SU-DHL-6 (cell line): ENCODE data around the gene RMND5B.

Experiments used
- H2AFZ ChIP-seq: fragments of 200-600 bp; sonication (generic); 2 replicates; pipeline ENCODE4 v1.6.1; 2014; ENCODE audit warnings: low read depth, mild to moderate bottlenecking, moderate library complexity, mixed read lengths, antibody characterized with exemption, low read length; ENCODE audit not compliant: severe bottlenecking
- H3F3A ChIP-seq: fragments of 200-600 bp; shearing (Covaris generic); 2 replicates; pipeline ENCODE4 v1.6.0; 2016; ENCODE audit warnings: antibody characterized with exemption, mild to moderate bottlenecking; ENCODE audit not compliant: insufficient read depth
- H3K27ac ChIP-seq: fragments of 200-600 bp; sonication (generic); 2 replicates; pipeline ENCODE4 v1.5.1; 2016; ENCODE audit warnings: low read depth, mild to moderate bottlenecking, low read length, moderate library complexity, mixed read lengths
- H3K27me3 ChIP-seq: fragments of 200-600 bp; sonication (generic), shearing (Covaris generic); 2 replicates; pipeline ENCODE4 v1.6.0; 2014; ENCODE audit warnings: mild to moderate bottlenecking, low read length
- H3K36me3 ChIP-seq: fragments of 200-600 bp; sonication (generic); 2 replicates; pipeline ENCODE4 v1.6.1; 2014; ENCODE audit warnings: mild to moderate bottlenecking, low read length, mixed read lengths
- H3K4me2 ChIP-seq: fragments of 300-600, 200-600 bp; shearing (Covaris generic), sonication (generic); 2 replicates; pipeline ENCODE4 v1.6.0; 2014; ENCODE audit warnings: low read length, low read depth, mild to moderate bottlenecking; ENCODE audit not compliant: poor library complexity, severe bottlenecking
- H3K4me3 ChIP-seq: fragments of 200-600 bp; sonication (generic); 2 replicates; pipeline ENCODE4 v1.5.1; 2014; ENCODE audit warnings: antibody characterized with exemption, low read length, mild to moderate bottlenecking, mixed read lengths; ENCODE audit not compliant: insufficient read depth, poor library complexity, severe bottlenecking
- H3K79me2 ChIP-seq: fragments of 200-600 bp; sonication (generic); 2 replicates; pipeline ENCODE4 v1.6.1; 2014; ENCODE audit warnings: mild to moderate bottlenecking, low read length, moderate library complexity; ENCODE audit not compliant: insufficient read depth
- H3K9ac ChIP-seq: fragments of 200-600 bp; sonication (generic); 2 replicates; pipeline ENCODE4 v1.7.0; 2014; ENCODE audit warnings: mild to moderate bottlenecking, low read length
- H3K9me2 ChIP-seq: fragments of 200-600 bp; sonication (generic); replicated peaks from 2 replicates; pipeline ENCODE4 v1.6.1; 2014; ENCODE audit warnings: low read length; ENCODE audit not compliant: insufficient read depth
- H3K9me3 ChIP-seq: fragments of 200-600 bp; sonication (generic); 2 replicates; pipeline ENCODE4 v1.6.1; 2014; ENCODE audit warnings: low read length, mixed read lengths; ENCODE audit not compliant: insufficient read depth
- H4K20me1 ChIP-seq: fragments of 200-600 bp; sonication (generic); 2 replicates; pipeline ENCODE4 v1.6.1; 2014; ENCODE audit warnings: low read depth, mild to moderate bottlenecking, antibody characterized with exemption, low read length, moderate library complexity, mixed read lengths
- EZH2phosphoT487 ChIP-seq: fragments of 200-600 bp; sonication (generic), shearing (Covaris generic); conservative IDR thresholded peaks from 2 replicates; pipeline ENCODE4 v1.6.1; 2018; ENCODE audit warnings: mild to moderate bottlenecking, antibody characterized with exemption, low read length, moderate library complexity, mixed read lengths
- TF ChIP-seq, protein P1 (sequence below): fragments of 200-600 bp; sonication (generic); IDR thresholded peaks from one replicate; pipeline ENCODE4 v1.5.1; 2017; ENCODE audit warnings: antibody characterized with exemption, mild to moderate bottlenecking, low read length, moderate library complexity; ENCODE audit not compliant: insufficient read depth, poor library complexity, severe bottlenecking

The RMND5B gene

DNA sequence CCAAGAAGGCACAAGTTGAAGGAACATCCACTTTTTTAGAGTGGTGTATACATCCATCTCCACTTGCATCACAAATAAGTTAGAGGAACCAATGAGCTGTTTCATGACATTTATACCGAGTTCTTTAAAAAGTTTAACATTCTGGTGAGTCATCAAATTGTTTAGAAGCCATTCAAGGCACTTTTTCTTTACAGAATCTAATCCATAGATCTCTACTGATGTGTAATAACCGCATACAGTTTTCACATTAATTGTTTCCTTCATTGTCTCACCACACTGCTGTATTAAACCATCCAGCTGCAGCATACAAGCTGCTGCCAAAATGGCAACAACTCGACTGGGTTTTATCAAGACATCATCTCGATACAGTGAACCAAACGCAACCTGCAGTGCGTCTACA lies 55.6 kb downstream of the RMND5B start:
- Histone ChIP-seq H3K9me2 (no peaks in the 10 kb centered on the region), H3F3A (no peaks in the 10 kb centered on the region), H3K79me2 (no peaks in the 10 kb centered on the region), H3K36me3 (no peaks in the 10 kb centered on the region), H3K9ac (no peak overlapping the region), H2AFZ (no peak overlapping the region), H3K27me3 (no peaks in the 10 kb centered on the region), H3K27ac (no peak overlapping the region), H3K4me3 (no peak overlapping the region), H3K4me2 (no peak overlapping the region), H4K20me1 (no peaks in the 10 kb centered on the region), H3K9me3 (no peaks in the 10 kb centered on the region)
- TF ChIP-seq, protein P1, sequence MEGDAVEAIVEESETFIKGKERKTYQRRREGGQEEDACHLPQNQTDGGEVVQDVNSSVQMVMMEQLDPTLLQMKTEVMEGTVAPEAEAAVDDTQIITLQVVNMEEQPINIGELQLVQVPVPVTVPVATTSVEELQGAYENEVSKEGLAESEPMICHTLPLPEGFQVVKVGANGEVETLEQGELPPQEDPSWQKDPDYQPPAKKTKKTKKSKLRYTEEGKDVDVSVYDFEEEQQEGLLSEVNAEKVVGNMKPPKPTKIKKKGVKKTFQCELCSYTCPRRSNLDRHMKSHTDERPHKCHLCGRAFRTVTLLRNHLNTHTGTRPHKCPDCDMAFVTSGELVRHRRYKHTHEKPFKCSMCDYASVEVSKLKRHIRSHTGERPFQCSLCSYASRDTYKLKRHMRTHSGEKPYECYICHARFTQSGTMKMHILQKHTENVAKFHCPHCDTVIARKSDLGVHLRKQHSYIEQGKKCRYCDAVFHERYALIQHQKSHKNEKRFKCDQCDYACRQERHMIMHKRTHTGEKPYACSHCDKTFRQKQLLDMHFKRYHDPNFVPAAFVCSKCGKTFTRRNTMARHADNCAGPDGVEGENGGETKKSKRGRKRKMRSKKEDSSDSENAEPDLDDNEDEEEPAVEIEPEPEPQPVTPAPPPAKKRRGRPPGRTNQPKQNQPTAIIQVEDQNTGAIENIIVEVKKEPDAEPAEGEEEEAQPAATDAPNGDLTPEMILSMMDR: no peak
- no peak for TF ChIP-seq EZH2phosphoT487

DNA sequence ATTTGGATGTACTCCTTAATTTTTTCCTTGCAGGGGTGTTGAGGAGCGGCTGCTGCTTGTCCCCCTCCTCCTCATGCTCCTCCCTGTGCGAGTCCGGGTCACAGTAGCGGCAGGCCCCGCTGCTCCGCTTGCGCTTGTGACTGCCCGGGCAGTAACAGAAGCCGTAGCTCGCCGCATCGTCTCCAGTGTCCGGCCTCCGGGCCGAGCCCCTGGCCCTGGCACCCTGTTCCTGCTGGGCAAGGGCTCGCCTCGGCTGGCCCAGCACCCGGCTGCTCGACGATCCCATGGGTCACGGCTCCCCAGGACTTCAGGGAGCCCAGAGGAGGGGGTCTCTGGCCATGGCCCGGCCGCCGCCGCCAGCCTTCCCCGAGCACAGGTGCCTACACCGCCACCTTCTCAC lies 56.2 kb downstream of the RMND5B start, which contains the start of gene GMCL2:
TSS of gene GMCL2 (minus strand) at position 358 of the 400 bp plus-strand sequence. CDS start at position 286, 72 bp downstream.
- H3K9me2 ChIP-seq: no peaks in the 10 kb centered on the region
- no peak within 1 kb of the TSS for H3K9ac ChIP-seq
- no peak within 1 kb of the TSS for H3K27ac ChIP-seq
- no peaks in the 10 kb centered on the region for H3K9me3 ChIP-seq
- no peaks in the 10 kb centered on the region for H3F3A ChIP-seq
- no peak within 1 kb of the TSS for H3K4me2 ChIP-seq
- H3K27me3 ChIP-seq: no peaks in the 10 kb centered on the region
- no peak within 1 kb of the TSS for H3K4me3 ChIP-seq
- TF ChIP-seq, protein P1: no peak
- TF ChIP-seq EZH2phosphoT487: no peak
- no peak within 1 kb of the TSS for H2AFZ ChIP-seq
- no peaks in the 10 kb centered on the region for H4K20me1 ChIP-seq
- H3K79me2 ChIP-seq: no peaks in the 10 kb centered on the region
- no peaks in the 10 kb centered on the region for H3K36me3 ChIP-seq

DNA sequence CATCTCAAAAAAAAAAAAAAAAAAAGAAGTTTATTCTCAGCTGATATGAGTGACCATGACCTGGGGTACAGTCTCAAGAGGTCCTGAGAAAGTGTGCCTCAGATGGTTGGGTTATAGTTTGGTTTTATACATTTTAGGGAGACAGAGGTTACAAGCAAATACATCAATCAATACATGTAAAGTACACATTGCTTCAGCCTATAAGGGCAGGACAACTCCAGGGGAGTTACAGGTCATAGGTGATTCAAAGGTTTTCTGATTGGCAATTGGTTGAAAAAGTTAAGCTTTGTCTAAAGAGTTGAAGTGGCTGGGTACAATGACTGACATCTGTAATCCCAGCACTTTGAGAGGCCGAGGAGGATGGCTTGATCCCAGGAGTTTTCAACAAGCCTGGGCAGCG lies 58.6 kb downstream of the RMND5B start:
- Histone ChIP-seq H3K27ac (no peak overlapping the region), H3K4me3 (no peak overlapping the region), H3K36me3 (no peaks in the 10 kb centered on the region), H3K79me2 (no peaks in the 10 kb centered on the region), H3K9me2 (no peaks in the 10 kb centered on the region), H3K9ac (no peak overlapping the region), H3K27me3 (no peaks in the 10 kb centered on the region), H4K20me1 (no peaks in the 10 kb centered on the region), H3K4me2 (no peak overlapping the region), H3F3A (no peaks in the 10 kb centered on the region), H3K9me3 (no peaks in the 10 kb centered on the region), H2AFZ (no peak overlapping the region)
- TF ChIP-seq, protein P1: no peak

DNA sequence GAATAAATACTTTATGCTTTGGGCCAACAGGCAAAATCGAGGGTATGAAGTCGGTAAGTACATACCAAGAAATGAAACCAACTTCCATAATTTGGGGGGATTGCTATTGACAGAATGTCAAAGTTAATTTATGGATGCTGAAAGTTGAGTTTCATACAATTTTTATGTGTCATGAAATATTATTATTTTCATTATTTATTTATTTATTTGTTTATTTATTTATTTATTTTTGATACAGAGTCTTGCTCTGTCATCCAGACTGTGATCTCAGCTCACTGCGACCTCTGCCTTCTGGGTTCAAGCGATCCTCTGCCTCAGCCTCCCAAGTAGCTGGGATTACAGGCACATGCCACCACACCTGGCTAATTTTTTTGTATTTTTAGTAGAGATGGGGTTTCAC lies 60.8 kb downstream of the RMND5B start:
- Histone ChIP-seq H2AFZ (no peak overlapping the region), H3K4me3 (no peak overlapping the region), H3K79me2 (no peaks in the 10 kb centered on the region), H3K9ac (no peak overlapping the region), H3K4me2 (no peak overlapping the region), H3F3A (no peaks in the 10 kb centered on the region), H3K9me3 (no peaks in the 10 kb centered on the region), H3K27me3 (no peaks in the 10 kb centered on the region), H3K27ac (no peak overlapping the region), H4K20me1 (no peaks in the 10 kb centered on the region), H3K9me2 (no peaks in the 10 kb centered on the region), H3K36me3 (no peaks in the 10 kb centered on the region)
- no peak for TF ChIP-seq EZH2phosphoT487
